Uterus (tissue), 4 donors: ENCODE data around the gene JUN. TPM values are rescaled to one million over a fixed set of nuclear protein-coding genes. Genes with fewer than 3 reads are reported as not detected.
A peak's percentile ranks its signal among the peaks of the same experiment; 100 is the strongest.

ENCODE experiments used
- DNase-seq, 2 donors: peaks; one replicate each; pipeline ENCODE4 v3.0.0-alpha.2; 2019 to 2020
- H3K27ac ChIP-seq, 2 donors: fragments of 200-600 bp; sonication (generic); 1 replicate in 1 of 2; 2 replicates in 1 of 2; pipeline ENCODE4 v1.5.1; 2016 to 2018
- H3K27me3 ChIP-seq, 2 donors: fragments of 200-600 bp; sonication (generic); one replicate each; pipeline ENCODE4 v1.5.1; 2018 to 2019; ENCODE audit warnings: control low read depth in 1 of 2
- H3K36me3 ChIP-seq, 2 donors: fragments of 200-600 bp; sonication (generic); one replicate each; pipeline ENCODE4 v1.5.1; 2019; ENCODE audit warnings: control low read depth in 1 of 2
- H3K4me1 ChIP-seq, 2 donors: fragments of 200-600 bp; sonication (generic); one replicate each; pipeline ENCODE4 v1.5.1; 2018 to 2019; ENCODE audit warnings: control low read depth in 1 of 2
- H3K4me3 ChIP-seq, 2 donors: fragments of 200-600 bp; sonication (generic); 1 replicate in 1 of 2; 2 replicates in 1 of 2; pipeline ENCODE4 v1.5.1; 2018 to 2019; ENCODE audit warnings: mild to moderate bottlenecking in 1 of 2
- H3K9me3 ChIP-seq, 2 donors: fragments of 200-600 bp; sonication (generic); one replicate each; pipeline ENCODE4 v1.5.1; 2019; ENCODE audit warnings: control low read depth in 1 of 2
- POLR2A ChIP-seq, 2 donors: fragments of 450-650 bp; IDR thresholded peaks; one replicate each; pipeline ENCODE4 v1.6.1; 2016; ENCODE audit warnings: antibody characterized with exemption in 2 of 2, mild to moderate bottlenecking in 1 of 2, moderate library complexity in 1 of 2
- intact Hi-C: fragments of 100-400 bp; cut with DNase I; formaldehyde crosslinking; loops from one replicate; pipeline ENCODE4 v1.15.1; 2023; ENCODE audit warnings: low total_unique reads
- total RNA-seq, 4 donors: library from RNA; depleted of rRNA in 3 of 4; stranded (reverse); fragments of >200 nt in 3 of 4; gene quantifications; one replicate each; pipeline versions ENCODE4 v1.1.0 to v1.2.4, GENCODE V29; 2014 to 2023
- TF ChIP-seq, protein P1 (sequence below), 4 experiments: fragments of 200-600 bp in 2 of 4; fragments of 450-650 bp in 2 of 4; sonication (generic) in 2 of 4; IDR thresholded peaks; one replicate each; pipeline ENCODE4 v1.5.1; 2016 to 2019; ENCODE audit warnings: antibody characterized with exemption in 4 of 4, mild to moderate bottlenecking in 2 of 4, moderate library complexity in 1 of 4
- donor health status: DM: yes; HTN: yes; CAD: no.

Gene JUN
- total RNA-seq, 4 donors from 2014 or later, result 154 to 246 (median 239) TPM

DNA sequence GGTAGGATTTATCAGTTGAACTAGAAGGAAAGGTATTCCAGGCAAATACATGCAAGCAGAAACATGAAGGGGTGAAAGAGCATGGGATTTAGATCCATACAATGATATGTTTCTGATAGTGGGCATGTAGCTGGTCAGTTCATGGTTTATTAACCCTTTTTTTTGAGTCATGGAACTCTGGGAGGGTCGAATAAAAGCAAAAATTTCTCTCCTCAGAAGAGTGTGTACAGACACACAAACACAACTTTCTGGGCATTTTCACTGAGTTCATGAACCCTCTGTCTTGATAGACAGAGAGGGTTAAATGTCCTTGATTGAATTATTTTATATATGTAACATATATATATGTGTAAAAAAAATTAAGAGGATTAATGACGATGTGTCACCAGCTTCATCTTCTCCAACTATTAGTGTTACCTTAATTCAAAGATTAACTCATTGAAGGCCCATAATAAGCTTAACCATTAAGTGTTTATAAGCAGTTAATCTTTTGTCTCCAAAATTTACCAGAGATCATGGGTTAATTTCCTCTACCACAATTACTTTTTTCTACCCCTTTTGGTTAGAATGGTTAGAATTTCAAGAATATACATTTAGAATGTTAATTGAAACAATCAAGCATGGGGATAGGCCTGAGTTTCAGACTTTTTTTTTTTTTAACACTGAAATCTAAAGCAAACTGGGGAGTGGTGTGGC, 4.6 kb downstream of the JUN start:
- Histone ChIP-seq H3K4me3 (no peak overlapping the region), H3K27me3 (no peaks in the 10 kb centered on the region), H3K27ac (peak overlapping the region; percentile 97 to 99), H3K36me3 (no peaks in the 10 kb centered on the region), H3K9me3 (no peaks in the 10 kb centered on the region), H3K4me1 (peaks cover 0 to 6% of the 10 kb centered on the region in 2 donors)
- intact Hi-C loops, result no loop called here
- no peak for DNase-seq
- TF ChIP-seq, protein P1, sequence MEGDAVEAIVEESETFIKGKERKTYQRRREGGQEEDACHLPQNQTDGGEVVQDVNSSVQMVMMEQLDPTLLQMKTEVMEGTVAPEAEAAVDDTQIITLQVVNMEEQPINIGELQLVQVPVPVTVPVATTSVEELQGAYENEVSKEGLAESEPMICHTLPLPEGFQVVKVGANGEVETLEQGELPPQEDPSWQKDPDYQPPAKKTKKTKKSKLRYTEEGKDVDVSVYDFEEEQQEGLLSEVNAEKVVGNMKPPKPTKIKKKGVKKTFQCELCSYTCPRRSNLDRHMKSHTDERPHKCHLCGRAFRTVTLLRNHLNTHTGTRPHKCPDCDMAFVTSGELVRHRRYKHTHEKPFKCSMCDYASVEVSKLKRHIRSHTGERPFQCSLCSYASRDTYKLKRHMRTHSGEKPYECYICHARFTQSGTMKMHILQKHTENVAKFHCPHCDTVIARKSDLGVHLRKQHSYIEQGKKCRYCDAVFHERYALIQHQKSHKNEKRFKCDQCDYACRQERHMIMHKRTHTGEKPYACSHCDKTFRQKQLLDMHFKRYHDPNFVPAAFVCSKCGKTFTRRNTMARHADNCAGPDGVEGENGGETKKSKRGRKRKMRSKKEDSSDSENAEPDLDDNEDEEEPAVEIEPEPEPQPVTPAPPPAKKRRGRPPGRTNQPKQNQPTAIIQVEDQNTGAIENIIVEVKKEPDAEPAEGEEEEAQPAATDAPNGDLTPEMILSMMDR (IDR thresholded peaks at IDR 0.05), result no peak

DNA sequence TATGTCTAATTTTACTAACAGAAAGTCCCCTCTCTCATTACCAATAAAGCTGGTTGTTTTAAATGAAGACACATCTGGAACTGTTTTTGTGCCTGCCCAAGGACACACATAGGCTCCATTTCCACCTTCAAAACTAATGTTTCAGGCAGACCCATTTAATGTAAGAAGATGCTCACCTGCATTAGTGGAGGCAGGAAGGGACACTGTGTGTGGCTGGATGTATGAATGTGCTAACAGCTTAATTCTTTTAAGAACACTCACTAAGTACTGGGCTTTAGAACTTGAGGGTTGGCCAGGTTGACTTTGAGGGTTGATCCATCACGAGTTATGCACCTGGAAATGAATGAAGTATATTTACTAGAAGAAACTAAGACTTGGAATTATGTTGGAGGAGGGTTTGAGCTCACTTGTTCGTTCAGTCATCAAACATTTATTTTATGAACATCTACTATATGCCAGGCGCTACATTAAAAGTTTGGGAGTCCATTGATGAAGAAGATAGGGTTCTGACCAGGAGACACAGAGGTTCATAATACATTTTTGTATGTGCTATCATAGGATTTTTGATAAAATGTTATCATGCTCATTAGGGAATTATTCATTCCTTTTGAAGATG, 5.4 kb downstream of the JUN start:
- no peak overlapping the region for H3K4me3 ChIP-seq
- DNase-seq, result no peak
- intact Hi-C loops, result no loop called here
- no peaks in the 10 kb centered on the region for H3K27me3 ChIP-seq
- peaks cover 0 to 6% of the 10 kb centered on the region in 2 donors for H3K4me1 ChIP-seq
- no peaks in the 10 kb centered on the region for H3K9me3 ChIP-seq
- TF ChIP-seq, protein P1 (IDR thresholded peaks at IDR 0.05), result no peak
- TF ChIP-seq POLR2A (IDR thresholded peaks at IDR 0.05), result no peak
- H3K36me3 ChIP-seq, result no peaks in the 10 kb centered on the region
- no peak overlapping the region for H3K27ac ChIP-seq

DNA sequence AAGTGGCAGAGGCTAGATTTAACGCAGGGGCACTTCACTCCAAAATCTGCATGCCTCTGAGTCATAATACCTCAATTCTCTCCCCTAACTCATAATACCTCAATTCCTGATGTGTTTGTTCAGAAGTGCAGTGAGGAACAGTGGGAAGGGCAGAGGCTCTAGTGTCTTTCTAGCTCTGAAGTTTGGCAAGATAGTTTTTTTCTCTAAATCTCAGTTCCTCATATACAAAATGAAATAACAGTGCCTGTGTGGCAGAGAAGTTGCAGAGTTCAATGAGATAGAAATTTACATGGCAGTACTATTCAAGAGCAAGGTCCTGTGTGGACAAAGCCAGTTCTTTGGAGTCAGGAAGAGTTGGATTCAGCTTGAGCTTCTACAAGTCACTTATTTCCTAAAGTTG, 9.8 kb downstream of the JUN start:
- Histone ChIP-seq H3K27ac (peak overlapping the region; percentile 61 to 76), H3K27me3 (no peaks in the 10 kb centered on the region), H3K36me3 (no peaks in the 10 kb centered on the region), H3K4me3 (no peak overlapping the region), H3K9me3 (no peaks in the 10 kb centered on the region), H3K4me1 (peaks cover 0 to 5% of the 10 kb centered on the region in 2 donors)
- intact Hi-C loops, result no loop called here
- TF ChIP-seq, protein P1 (IDR thresholded peaks at IDR 0.05), result no peak
- no peak for TF ChIP-seq POLR2A (IDR thresholded peaks at IDR 0.05)
- no peak for DNase-seq

DNA sequence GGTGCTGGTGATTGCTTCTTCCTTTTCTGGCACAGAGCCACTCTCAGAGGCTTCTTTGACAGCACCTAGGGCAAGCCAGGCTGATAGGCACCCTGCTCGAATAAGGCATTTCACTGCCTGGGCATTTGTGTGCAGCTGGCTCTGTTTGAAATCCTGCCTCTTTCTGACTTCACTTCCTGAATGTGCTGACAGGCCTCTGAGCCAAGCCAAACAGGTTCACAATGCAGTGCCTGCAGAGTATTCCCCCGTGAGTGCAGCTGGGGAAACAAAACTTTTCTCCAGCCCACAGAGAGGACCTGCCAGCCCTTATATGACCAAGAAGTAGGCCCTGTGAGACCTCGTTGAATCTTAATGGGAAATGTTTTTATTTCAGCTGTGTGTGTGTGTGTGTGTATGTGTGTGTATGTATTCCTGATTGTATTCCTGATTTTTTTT, 10.4 kb downstream of the JUN start:
- H3K27ac ChIP-seq, result peak overlapping the region; percentile 61 to 76
- intact Hi-C loops, result no loop called here
- peak; percentile 24 to 58 for DNase-seq

More for the DNA sequence above, 10.4 kb downstream of the JUN start:
- H3K4me3 ChIP-seq, result no peak overlapping the region
- H3K9me3 ChIP-seq, result no peaks in the 10 kb centered on the region
- H3K36me3 ChIP-seq, result no peaks in the 10 kb centered on the region
- no peaks in the 10 kb centered on the region for H3K27me3 ChIP-seq
- peaks cover 0 to 5% of the 10 kb centered on the region in 2 donors for H3K4me1 ChIP-seq
- TF ChIP-seq, protein P1 (IDR thresholded peaks at IDR 0.05), result no peak
- peak in 1 of 2 donors; percentile 50 for TF ChIP-seq POLR2A (IDR thresholded peaks at IDR 0.05)
